Nephron (organoid): Measurements from ENCODE around the gene SFXN5.

Source experiments
- H3K27ac Mint-ChIP-seq, 3 experiments: 2 replicates each; pipeline ENCODE4 v1.8.0; 2020; ENCODE audit warnings: mixed read lengths in 3 of 3, mild to moderate bottlenecking in 2 of 3, moderate library complexity in 1 of 3
- H3K27me3 Mint-ChIP-seq: 2 replicates; pipeline ENCODE4 v1.8.0; 2021; ENCODE audit warnings: low read depth, mild to moderate bottlenecking, moderate library complexity, mixed read lengths
- H3K36me3 Mint-ChIP-seq: 2 replicates; pipeline ENCODE4 v1.8.0; 2020; ENCODE audit warnings: low read depth, mixed read lengths
- H3K4me1 Mint-ChIP-seq: 2 replicates; pipeline ENCODE4 v1.8.0; 2020; ENCODE audit warnings: mixed read lengths
- H3K4me3 Mint-ChIP-seq, 3 experiments: 2 replicates each; pipeline ENCODE4 v1.8.0; 2020; ENCODE audit warnings: mild to moderate bottlenecking in 3 of 3, mixed read lengths in 3 of 3, moderate library complexity in 2 of 3
- H3K9me3 Mint-ChIP-seq: 2 replicates; pipeline ENCODE4 v1.8.0; 2020; ENCODE audit warnings: mixed read lengths
- CTCF ChIP-seq, 3 experiments: fragments of 200-600 bp; sonication (generic); IDR thresholded peaks; one replicate each; pipeline ENCODE4 v1.5.0; 2021; ENCODE audit warnings: antibody characterized with exemption in 3 of 3; ENCODE audit not compliant: unreplicated experiment in 3 of 3

SFXN5 gene

GRCh38 chr2:72963423-72964145 is 107.9 kb downstream of the SFXN5 start:
- no peaks in the 10 kb centered on the region for H3K9me3 Mint-ChIP-seq
- no peak overlapping the region for H3K4me3 Mint-ChIP-seq
- no peak for TF ChIP-seq CTCF (IDR thresholded peaks at IDR 0.05; ENCODE audit: unreplicated experiment in 3 of 3)
- H3K4me1 Mint-ChIP-seq = peaks cover 11% of the 10 kb centered on the region
- H3K27me3 Mint-ChIP-seq = peaks cover 9% of the 10 kb centered on the region
- peak overlapping the region in 2 of 3 experiments; percentile 3 to 9 for H3K27ac Mint-ChIP-seq
- no peaks in the 10 kb centered on the region for H3K36me3 Mint-ChIP-seq

GRCh38 chr2:72962911-72963310 is 108.6 kb downstream of the SFXN5 start:
- H3K36me3 Mint-ChIP-seq = no peaks in the 10 kb centered on the region
- peak overlapping the region in 1 of 3 experiments; percentile 3 for H3K27ac Mint-ChIP-seq
- no peaks in the 10 kb centered on the region for H3K9me3 Mint-ChIP-seq
- peaks cover 11% of the 10 kb centered on the region for H3K4me1 Mint-ChIP-seq
- no peak for TF ChIP-seq CTCF (IDR thresholded peaks at IDR 0.05; ENCODE audit: unreplicated experiment in 3 of 3)
- peaks cover 9% of the 10 kb centered on the region for H3K27me3 Mint-ChIP-seq
- H3K4me3 Mint-ChIP-seq = no peak overlapping the region

- peaks cover 9% of the 10 kb centered on the region for H3K27me3 Mint-ChIP-seq
- TF ChIP-seq CTCF (IDR thresholded peaks at IDR 0.05; ENCODE audit: unreplicated experiment in 3 of 3) = no peak
- H3K27ac Mint-ChIP-seq = no peak overlapping the region
- H3K4me1 Mint-ChIP-seq = peaks cover 11% of the 10 kb centered on the region
- H3K36me3 Mint-ChIP-seq = no peaks in the 10 kb centered on the region
- H3K9me3 Mint-ChIP-seq = no peaks in the 10 kb centered on the region
- H3K4me3 Mint-ChIP-seq = no peak overlapping the region
Measured at GRCh38 chr2:72961853-72962468, 109.6 kb downstream of the SFXN5 start.

- no peak for TF ChIP-seq CTCF (IDR thresholded peaks at IDR 0.05; ENCODE audit: unreplicated experiment in 3 of 3)
- Mint-ChIP-seq H3K4me1 (peaks cover 11% of the 10 kb centered on the region), H3K27ac (no peak overlapping the region), H3K4me3 (no peak overlapping the region), H3K36me3 (no peaks in the 10 kb centered on the region), H3K27me3 (peaks cover 9% of the 10 kb centered on the region), H3K9me3 (no peaks in the 10 kb centered on the region)
Measured at GRCh38 chr2:72961036-72961720, 110.3 kb downstream of the SFXN5 start.

- Mint-ChIP-seq H3K27ac (no peak overlapping the region), H3K4me3 (no peak overlapping the region), H3K4me1 (peaks cover 13% of the 10 kb centered on the region), H3K27me3 (peaks cover 9% of the 10 kb centered on the region), H3K36me3 (no peaks in the 10 kb centered on the region), H3K9me3 (no peaks in the 10 kb centered on the region)
- no peak for TF ChIP-seq CTCF (IDR thresholded peaks at IDR 0.05; ENCODE audit: unreplicated experiment in 3 of 3)
Measured at GRCh38 chr2:72959995-72960981, 111.2 kb downstream of the SFXN5 start.
